Measurements from ENCODE around the gene PTH2.

Gene PTH2

GRCh38 chr19:49428547-49429451 is 5.6 kb upstream of the PTH2 start:
- H3K27ac Mint-ChIP-seq: no peak overlapping the region
- H3K4me1 Mint-ChIP-seq: peaks cover 45% of the 10 kb centered on the region
- H3K36me3 Mint-ChIP-seq (ENCODE audit: low read depth): no peaks in the 10 kb centered on the region
- H3K4me3 Mint-ChIP-seq: no peak overlapping the region
- peaks cover 94% of the 10 kb centered on the region for H3K27me3 Mint-ChIP-seq
- DNase-seq: no peak
- ATAC-seq: no peak
- no peaks in the 10 kb centered on the region for H3K9me3 Mint-ChIP-seq

DNA sequence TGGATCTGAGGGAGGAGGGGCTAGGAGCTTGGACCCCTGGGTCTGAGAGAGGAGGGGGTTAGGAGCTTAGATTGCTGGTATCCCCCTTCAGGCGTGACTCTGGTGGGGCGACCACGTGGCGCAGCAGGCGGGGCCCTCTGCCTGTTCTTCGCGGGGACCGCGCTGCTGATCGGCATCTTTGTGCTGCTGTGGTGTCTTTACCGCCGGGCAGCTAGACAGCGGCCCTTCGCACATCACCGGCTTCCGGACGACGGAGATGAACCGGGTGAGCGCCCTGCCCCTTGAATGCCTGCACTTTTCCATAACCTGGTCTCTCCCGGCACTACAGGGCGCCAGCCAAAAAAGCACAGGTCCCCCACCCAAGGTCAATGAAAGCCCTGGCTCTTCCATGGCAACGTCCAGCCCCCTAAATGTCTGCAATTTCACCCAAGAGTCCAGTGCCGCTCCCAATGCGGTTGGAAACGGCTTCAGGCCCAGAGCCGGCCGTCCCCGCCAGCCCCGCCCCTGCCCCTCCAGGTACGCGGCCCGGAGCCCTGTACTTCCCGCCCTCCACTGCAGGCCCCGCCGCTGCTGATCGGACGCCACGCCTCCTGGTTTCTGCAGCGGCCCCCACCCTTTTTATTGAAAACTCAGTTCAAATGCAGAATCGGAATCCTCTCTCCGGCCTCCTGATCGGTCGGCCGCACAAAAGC is 4.8 kb upstream of the PTH2 start:
- no peak overlapping the region for H3K27ac Mint-ChIP-seq

DNA sequence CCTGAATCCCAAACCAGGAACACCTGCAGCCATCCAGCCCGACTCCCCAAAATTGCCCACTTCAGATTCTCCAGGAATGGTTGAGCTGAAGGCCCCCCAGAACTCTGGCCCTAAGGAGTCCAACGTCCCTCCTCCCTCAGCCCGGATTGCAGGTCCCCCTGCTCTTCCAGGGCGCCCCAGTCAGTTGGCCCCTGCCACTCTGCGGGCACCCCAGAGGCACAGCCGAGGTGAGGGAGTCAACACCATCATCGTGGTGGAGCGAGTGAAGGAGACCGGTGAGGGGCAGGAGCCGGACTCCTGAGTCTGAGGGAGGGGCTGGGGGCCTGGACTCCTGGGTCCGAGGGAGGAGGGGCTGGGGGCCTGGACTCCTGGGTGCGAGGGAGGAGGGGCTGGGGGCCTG is 4.1 kb upstream of the PTH2 start:
- no peak overlapping the region for H3K4me3 Mint-ChIP-seq

More for the DNA sequence above, 4.8 kb upstream of the PTH2 start:
- H3K4me3 Mint-ChIP-seq: no peak overlapping the region
- H3K36me3 Mint-ChIP-seq (ENCODE audit: low read depth): no peaks in the 10 kb centered on the region
- no peaks in the 10 kb centered on the region for H3K9me3 Mint-ChIP-seq
- DNase-seq (no peak), ATAC-seq (peak; percentile 23)
- peaks cover 47% of the 10 kb centered on the region for H3K4me1 Mint-ChIP-seq
- peaks cover 92% of the 10 kb centered on the region for H3K27me3 Mint-ChIP-seq

GRCh38 chr19:49425922-49426592 is 2.8 kb upstream of the PTH2 start:
- Mint-ChIP-seq H3K27me3 (peaks cover 90% of the 10 kb centered on the region), H3K4me1 (peaks cover 54% of the 10 kb centered on the region), H3K4me3 (no peak overlapping the region), H3K36me3 (ENCODE audit: low read depth) (no peaks in the 10 kb centered on the region), H3K27ac (no peak overlapping the region), H3K9me3 (no peaks in the 10 kb centered on the region)
- ATAC-seq: no peak
- peak; percentile 54 for DNase-seq

More for the DNA sequence above, 4.1 kb upstream of the PTH2 start:
- Mint-ChIP-seq H3K9me3 (no peaks in the 10 kb centered on the region), H3K4me1 (peaks cover 50% of the 10 kb centered on the region), H3K27me3 (peaks cover 91% of the 10 kb centered on the region), H3K36me3 (ENCODE audit: low read depth) (no peaks in the 10 kb centered on the region), H3K27ac (no peak overlapping the region)
- no peak for DNase-seq
- no peak for ATAC-seq

- H3K4me1 Mint-ChIP-seq: peaks cover 53% of the 10 kb centered on the region
- peaks cover 90% of the 10 kb centered on the region for H3K27me3 Mint-ChIP-seq
- DNase-seq: no peak
- no peaks in the 10 kb centered on the region for H3K9me3 Mint-ChIP-seq
- H3K27ac Mint-ChIP-seq: no peak within 1 kb of the TSS
- ATAC-seq: no peak
- H3K4me3 Mint-ChIP-seq: no peak within 1 kb of the TSS
- no peaks in the 10 kb centered on the region for H3K36me3 Mint-ChIP-seq (ENCODE audit: low read depth)
Measured at GRCh38 chr19:49425178-49425577, 1.9 kb upstream of the PTH2 start, which contains the start of gene GFY. TSS of gene GFY (plus strand) at chr19:49425388. CDS start at chr19:49426431, 1,043 bp downstream.

GRCh38 chr19:49423985-49424303 is 703 bp upstream of the PTH2 start:
- peaks cover 50% of the 10 kb centered on the region for H3K4me1 Mint-ChIP-seq

DNA sequence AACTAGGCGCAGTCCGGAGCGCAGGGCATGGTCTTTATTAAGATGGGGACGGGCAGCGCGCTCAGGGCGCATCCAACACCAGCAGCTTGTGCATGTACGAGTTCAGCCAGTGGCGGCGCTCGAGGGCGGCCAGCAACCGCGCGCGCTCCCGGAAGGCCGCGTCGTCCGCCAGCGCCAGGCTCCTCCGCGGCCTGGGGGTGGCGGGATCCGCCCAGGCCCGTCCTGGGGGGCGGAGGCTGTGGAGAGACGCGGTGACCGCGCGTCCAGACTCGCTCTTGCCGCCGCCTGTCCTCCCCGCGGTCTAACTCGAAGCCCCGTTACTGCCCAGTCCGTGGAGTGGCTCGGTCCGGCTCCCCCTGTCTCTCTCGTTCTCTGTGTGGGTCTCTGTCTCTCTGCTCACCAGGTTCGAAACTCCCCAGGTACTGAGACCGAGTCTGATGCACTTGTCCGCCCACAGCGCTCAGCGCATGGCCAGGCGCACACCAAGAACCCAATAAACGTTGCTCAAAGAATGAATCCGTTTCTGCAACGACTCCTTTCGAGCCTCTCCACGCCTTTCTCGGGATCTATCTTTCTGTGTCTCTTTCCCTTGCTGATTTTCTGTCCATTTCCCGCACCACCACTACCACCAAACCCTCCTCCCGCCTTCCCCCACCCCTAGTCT is 702 bp downstream of the PTH2 start:
- ATAC-seq: no peak
- Mint-ChIP-seq H3K9me3 (no peaks in the 10 kb centered on the region), H3K36me3 (ENCODE audit: low read depth) (no peaks in the 10 kb centered on the region), H3K4me3 (peak overlapping the region; percentile 62), H3K27ac (no peak overlapping the region), H3K4me1 (peaks cover 40% of the 10 kb centered on the region), H3K27me3 (peaks cover 85% of the 10 kb centered on the region)
- peak; percentile 62 for DNase-seq

More at GRCh38 chr19:49423985-49424303, 703 bp upstream of the PTH2 start:
- Mint-ChIP-seq H3K27me3 (peaks cover 92% of the 10 kb centered on the region), H3K4me3 (peak overlapping the region; percentile 35), H3K9me3 (no peaks in the 10 kb centered on the region), H3K27ac (no peak overlapping the region), H3K36me3 (ENCODE audit: low read depth) (no peaks in the 10 kb centered on the region)
- ATAC-seq (peak; percentile 72), DNase-seq (no peak)

DNA sequence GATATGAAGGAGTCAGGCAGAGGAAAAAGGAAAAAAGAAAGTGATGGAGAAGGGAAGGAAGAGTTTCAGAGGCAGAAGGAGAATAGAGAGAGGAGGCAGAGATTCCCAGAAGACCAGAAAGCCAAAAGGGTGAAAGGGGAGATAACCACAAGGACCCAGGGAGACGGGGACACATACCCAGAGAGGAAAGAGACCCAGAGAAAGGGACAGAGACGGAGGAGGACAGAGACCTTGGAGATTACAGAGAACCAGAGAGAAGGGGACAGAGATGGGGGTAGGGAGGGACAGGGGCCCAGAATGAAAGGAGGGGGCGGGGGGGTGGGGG is 1.4 kb downstream of the PTH2 start:
- Mint-ChIP-seq H3K27ac (no peak overlapping the region), H3K27me3 (peaks cover 82% of the 10 kb centered on the region), H3K36me3 (ENCODE audit: low read depth) (no peaks in the 10 kb centered on the region), H3K4me1 (peaks cover 36% of the 10 kb centered on the region), H3K9me3 (no peaks in the 10 kb centered on the region), H3K4me3 (no peak overlapping the region)
- ATAC-seq (no peak), DNase-seq (no peak)

DNA sequence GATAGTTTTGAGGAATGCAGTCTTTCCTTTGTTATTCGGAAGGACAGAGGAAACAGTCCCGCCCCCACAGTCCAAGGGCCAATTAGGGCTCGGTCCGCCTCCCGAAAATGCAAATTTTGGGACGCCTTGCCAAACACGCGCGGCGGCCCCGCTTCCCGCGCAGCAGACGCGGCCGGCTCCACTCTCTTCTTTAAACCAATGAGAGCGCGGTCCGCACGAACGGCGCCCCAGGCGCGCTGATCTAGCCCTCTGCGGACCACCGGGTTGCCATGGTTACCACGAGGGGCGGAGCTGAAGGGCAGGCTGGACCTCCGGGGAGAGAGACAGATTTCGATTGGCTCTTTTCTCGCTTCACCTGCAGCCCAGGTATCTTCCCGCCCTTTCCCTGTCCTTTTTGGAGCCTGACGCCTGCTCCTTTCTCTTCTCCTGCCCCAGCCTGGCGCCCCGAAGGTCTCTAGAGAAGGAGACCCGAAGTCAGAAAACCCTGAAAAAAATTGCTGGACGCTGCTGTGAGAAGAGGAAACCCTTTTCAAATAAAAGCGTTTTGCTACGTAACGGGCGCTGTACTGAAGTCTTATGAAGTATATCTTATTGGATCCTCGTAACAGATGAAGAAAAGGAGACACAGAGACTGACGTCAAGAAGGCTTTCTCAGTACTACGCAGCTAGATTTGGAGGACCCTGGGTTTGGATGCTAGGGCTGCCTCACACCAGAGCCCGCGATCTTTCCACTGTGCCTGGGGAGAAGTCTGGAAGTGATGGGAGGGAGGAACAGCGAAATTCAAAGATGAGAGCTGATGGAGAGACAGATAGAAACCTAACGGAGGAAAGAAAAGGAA is 2.0 kb downstream of the PTH2 start:
- no peaks in the 10 kb centered on the region for H3K36me3 Mint-ChIP-seq (ENCODE audit: low read depth)
- H3K9me3 Mint-ChIP-seq: no peaks in the 10 kb centered on the region
- DNase-seq (peak; percentile 46), ATAC-seq (peak; percentile 14)
- H3K27ac Mint-ChIP-seq: no peak overlapping the region
- peaks cover 30% of the 10 kb centered on the region for H3K4me1 Mint-ChIP-seq
- H3K4me3 Mint-ChIP-seq: peak overlapping the region; percentile 32
- peaks cover 81% of the 10 kb centered on the region for H3K27me3 Mint-ChIP-seq

- peaks cover 75% of the 10 kb centered on the region for H3K27me3 Mint-ChIP-seq
- ATAC-seq (no peak), DNase-seq (no peak)
- no peaks in the 10 kb centered on the region for H3K36me3 Mint-ChIP-seq (ENCODE audit: low read depth)
- H3K4me1 Mint-ChIP-seq: peaks cover 30% of the 10 kb centered on the region
- no peaks in the 10 kb centered on the region for H3K9me3 Mint-ChIP-seq
- no peak overlapping the region for H3K27ac Mint-ChIP-seq
- H3K4me3 Mint-ChIP-seq: no peak overlapping the region
Measured at GRCh38 chr19:49420227-49420626, 3.0 kb downstream of the PTH2 start.

GRCh38 chr19:49419173-49419572 is 4.1 kb downstream of the PTH2 start:
- H3K27me3 Mint-ChIP-seq: peaks cover 64% of the 10 kb centered on the region
- H3K36me3 Mint-ChIP-seq (ENCODE audit: low read depth): no peaks in the 10 kb centered on the region
- peaks cover 29% of the 10 kb centered on the region for H3K4me1 Mint-ChIP-seq
- no peak overlapping the region for H3K27ac Mint-ChIP-seq
- no peak overlapping the region for H3K4me3 Mint-ChIP-seq
- ATAC-seq (no peak), DNase-seq (no peak)
- H3K9me3 Mint-ChIP-seq: no peaks in the 10 kb centered on the region

GRCh38 chr19:49418511-49418910 is 4.7 kb downstream of the PTH2 start:
- no peak overlapping the region for H3K27ac Mint-ChIP-seq

GRCh38 chr19:49417088-49417487 is 6.2 kb downstream of the PTH2 start:
- ATAC-seq: no peak
- peaks cover 48% of the 10 kb centered on the region for H3K27me3 Mint-ChIP-seq
- no peaks in the 10 kb centered on the region for H3K9me3 Mint-ChIP-seq
- peaks cover 15% of the 10 kb centered on the region for H3K4me1 Mint-ChIP-seq
- H3K36me3 Mint-ChIP-seq (ENCODE audit: low read depth): no peaks in the 10 kb centered on the region
- H3K4me3 Mint-ChIP-seq: no peak overlapping the region
- no peak overlapping the region for H3K27ac Mint-ChIP-seq
- DNase-seq: no peak

More at GRCh38 chr19:49418511-49418910, 4.7 kb downstream of the PTH2 start:
- Mint-ChIP-seq H3K9me3 (no peaks in the 10 kb centered on the region), H3K36me3 (ENCODE audit: low read depth) (no peaks in the 10 kb centered on the region), H3K4me3 (no peak overlapping the region), H3K27me3 (peaks cover 58% of the 10 kb centered on the region), H3K4me1 (peaks cover 23% of the 10 kb centered on the region)
- DNase-seq: no peak
- no peak for ATAC-seq

DNA sequence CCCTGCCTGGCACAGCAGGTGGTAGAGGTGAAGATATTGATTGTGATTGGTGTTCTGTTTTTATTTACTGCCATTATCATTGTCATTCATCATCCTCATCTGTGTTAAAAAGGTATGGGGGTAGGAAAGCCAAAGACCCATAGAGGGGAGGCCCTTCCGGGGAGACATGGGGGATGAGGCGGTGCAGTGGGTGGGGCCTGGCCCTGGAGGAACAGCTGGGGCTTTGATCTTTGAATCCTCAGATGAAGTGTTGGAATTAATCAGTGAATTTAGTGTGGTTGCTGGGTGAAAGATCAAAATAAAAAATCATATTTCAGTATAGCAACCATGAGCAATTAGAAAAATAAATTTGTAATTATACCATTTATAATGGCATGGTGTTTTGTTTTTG is 7.4 kb downstream of the PTH2 start:
- DNase-seq (no peak), ATAC-seq (no peak)
- no peak overlapping the region for H3K27ac Mint-ChIP-seq
- H3K4me1 Mint-ChIP-seq: peaks cover 11% of the 10 kb centered on the region
- peaks cover 36% of the 10 kb centered on the region for H3K27me3 Mint-ChIP-seq
- no peaks in the 10 kb centered on the region for H3K36me3 Mint-ChIP-seq (ENCODE audit: low read depth)
- no peak overlapping the region for H3K4me3 Mint-ChIP-seq
- no peaks in the 10 kb centered on the region for H3K9me3 Mint-ChIP-seq
